PC-3 (cell line): ENCODE measurements around the gene EYS. TPM values are rescaled to one million over a fixed set of nuclear protein-coding genes. Genes with fewer than 3 reads are reported as not detected.

Experiments used
- ATAC-seq: fragments of 200-7000 bp; cut with Tn5 transposase; 2 replicates; pipeline ENCODE4 v1.9.1; 2020; ENCODE audit warnings: mild to moderate bottlenecking, moderate library complexity
- BruUV-seq: library from RNA; stranded (reverse); fragments of 400-500 nt; replicated peaks from 2 replicates; lab custom pipeline; 2021; lab: Mats Ljungman, UMichigan
- CTCF ChIA-PET: fragments of 300-600 bp; sonication (Branson Sonifier 250); formaldehyde crosslinking; loops from one replicate; lab custom pipeline; 2022; ENCODE audit warnings: antibody characterized with exemption; lab: Charles Lee
- POLR2A ChIA-PET: fragments of 300-600 bp; sonication (Branson Sonifier 250); formaldehyde crosslinking; loops from one replicate; lab custom pipeline; 2022; ENCODE audit warnings: antibody characterized with exemption; ENCODE audit not compliant: unreplicated experiment; lab: Charles Lee
- DNase-seq: peaks from one replicate; pipeline ENCODE4 v3.0.0-alpha.2; 2015
- H2AFZ ChIP-seq: fragments of 300-600 bp; sonication (generic); 2 replicates; pipeline ENCODE4 v1.6.0; 2016; ENCODE audit warnings: antibody characterized with exemption, low read length
- H3F3A ChIP-seq: fragments of 300-600 bp; sonication (generic); one replicate; pipeline ENCODE4 v1.6.0; 2017; ENCODE audit warnings: antibody characterized with exemption, low read length, control low read depth, mild to moderate bottlenecking; ENCODE audit not compliant: unreplicated experiment
- H3K27ac ChIP-seq: fragments of 300-600 bp; sonication (generic); 2 replicates; pipeline ENCODE4 v1.5.1; 2016; ENCODE audit warnings: mild to moderate bottlenecking, low read length
- H3K27me3 ChIP-seq: fragments of 300-600 bp; sonication (generic); 2 replicates; pipeline ENCODE4 v1.6.1; 2016; ENCODE audit warnings: low read length, mixed read lengths
- H3K36me3 ChIP-seq: fragments of 300-600 bp; sonication (generic); 2 replicates; pipeline ENCODE4 v1.6.1; 2016; ENCODE audit warnings: low read depth, mixed run types, low read length, mixed read lengths
- H3K4me1 ChIP-seq: fragments of 300-600 bp; sonication (generic); 2 replicates; pipeline ENCODE4 v1.5.1; 2016; ENCODE audit warnings: low read length; ENCODE audit not compliant: insufficient read depth
- H3K4me2 ChIP-seq: fragments of 300-600 bp; sonication (generic); 2 replicates; pipeline ENCODE4 v1.6.0; 2016; ENCODE audit warnings: low read length
- H3K4me3 ChIP-seq: fragments of 300-600 bp; sonication (generic); 2 replicates; pipeline ENCODE4 v1.5.1; 2016; ENCODE audit warnings: mild to moderate bottlenecking, low read length, mixed read lengths
- H3K79me2 ChIP-seq: fragments of 300-600 bp; sonication (generic); 2 replicates; pipeline ENCODE4 v1.6.1; 2017; ENCODE audit warnings: low read length, mixed read lengths
- H3K9ac ChIP-seq: fragments of 300-600 bp; sonication (generic); 2 replicates; pipeline ENCODE4 v1.6.0; 2016; ENCODE audit warnings: mild to moderate bottlenecking, low read length
- H3K9me2 ChIP-seq: fragments of 300-600 bp; sonication (generic); replicated peaks from 2 replicates; pipeline ENCODE4 v1.6.1; 2016; ENCODE audit warnings: mixed run types, low read length, mixed read lengths
- H3K9me3 ChIP-seq: fragments of 300-600 bp; sonication (generic); 2 replicates; pipeline ENCODE4 v1.6.1; 2016; ENCODE audit warnings: low read length, mixed read lengths
- H4K20me1 ChIP-seq: fragments of 300-600 bp; sonication (generic); 2 replicates; pipeline ENCODE4 v1.6.1; 2016; ENCODE audit warnings: low read length, mixed read lengths
- CTCF ChIP-seq: fragments of 300-600 bp; sonication (generic); conservative IDR thresholded peaks from 2 replicates; pipeline ENCODE4 v1.5.1; 2017; ENCODE audit warnings: antibody characterized with exemption, low read depth, mild to moderate bottlenecking, low read length
- EZH2 ChIP-seq: fragments of 300-600 bp; sonication (generic); IDR thresholded peaks from one replicate; pipeline ENCODE4 v1.6.1; 2017; ENCODE audit warnings: antibody characterized with exemption, mild to moderate bottlenecking, low read length; ENCODE audit not compliant: unreplicated experiment
- EZH2phosphoT487 ChIP-seq: fragments of 300-600 bp; sonication (generic); IDR thresholded peaks from 2 replicates; pipeline ENCODE4 v1.6.1; 2018; ENCODE audit warnings: mild to moderate bottlenecking, antibody characterized with exemption, low read length, borderline replicate concordance
- intact Hi-C: fragments of 100-400 bp; cut with micrococcal nuclease; formaldehyde crosslinking; loops from 2 replicates; pipeline ENCODE4 v1.9.0; 2023
- total RNA-seq: library from RNA; depleted of rRNA; stranded (reverse); fragments of >200 nt; gene quantifications from 2 replicates; pipeline ENCODE4 v1.2.3, GENCODE V29; 2014

EYS gene
- total RNA-seq, 1 experiment from 2014 or later: 0.07 TPM

GRCh38 chr6:65452333-65452732 is 254.7 kb downstream of the EYS start:
- Histone ChIP-seq H3K4me1 (no peaks in the 10 kb centered on the region), H3F3A (no peaks in the 10 kb centered on the region), H3K79me2 (no peaks in the 10 kb centered on the region), H3K9me3 (no peaks in the 10 kb centered on the region), H4K20me1 (no peaks in the 10 kb centered on the region), H3K27me3 (no peaks in the 10 kb centered on the region), H3K4me2 (no peak overlapping the region), H3K4me3 (no peak overlapping the region), H3K36me3 (no peaks in the 10 kb centered on the region), H3K27ac (no peak overlapping the region), H3K9ac (no peak overlapping the region), H3K9me2 (no peaks in the 10 kb centered on the region), H2AFZ (no peak overlapping the region)
- no peak for DNase-seq
- no TSS peak for BruUV-seq
- ChIA-PET POLR2A (no interaction called here), CTCF (no interaction called here)
- ATAC-seq: no peak
- intact Hi-C loops: no loop called here
- TF ChIP-seq CTCF: no peak
- TF ChIP-seq EZH2: no peak
- TF ChIP-seq EZH2phosphoT487: no peak

GRCh38 chr6:65450451-65450850 is 256.6 kb downstream of the EYS start:
- BruUV-seq: no TSS peak
- H2AFZ ChIP-seq: no peak overlapping the region
- H3K9me3 ChIP-seq: no peaks in the 10 kb centered on the region
- H3K27me3 ChIP-seq: no peaks in the 10 kb centered on the region
- no peak overlapping the region for H3K27ac ChIP-seq
- H3F3A ChIP-seq: no peaks in the 10 kb centered on the region
- H4K20me1 ChIP-seq: no peaks in the 10 kb centered on the region
- H3K4me2 ChIP-seq: no peak overlapping the region
- H3K79me2 ChIP-seq: no peaks in the 10 kb centered on the region
- no peak overlapping the region for H3K9ac ChIP-seq
- DNase-seq (no peak), ATAC-seq (no peak)
- H3K36me3 ChIP-seq: no peaks in the 10 kb centered on the region
- no peaks in the 10 kb centered on the region for H3K9me2 ChIP-seq
- intact Hi-C loops: no loop called here
- no peak overlapping the region for H3K4me3 ChIP-seq
- TF ChIP-seq EZH2phosphoT487 (no peak), CTCF (no peak), EZH2 (no peak)
- ChIA-PET POLR2A (no interaction called here), CTCF (no interaction called here)
- H3K4me1 ChIP-seq: no peaks in the 10 kb centered on the region

- TF ChIP-seq EZH2 (no peak), EZH2phosphoT487 (no peak), CTCF (no peak)
- BruUV-seq: no TSS peak
These were observed 257.1 kb downstream of the EYS start for GRCh38 chr6:65449926-65450325.

More at GRCh38 chr6:65449926-65450325, 257.1 kb downstream of the EYS start:
- H3K79me2 ChIP-seq: no peaks in the 10 kb centered on the region
- H3K9ac ChIP-seq: no peak overlapping the region
- H3F3A ChIP-seq: no peaks in the 10 kb centered on the region
- intact Hi-C loops: no loop called here
- H3K9me2 ChIP-seq: no peaks in the 10 kb centered on the region
- ChIA-PET POLR2A (no interaction called here), CTCF (no interaction called here)
- ATAC-seq: no peak
- H2AFZ ChIP-seq: no peak overlapping the region
- H3K4me3 ChIP-seq: no peak overlapping the region
- no peaks in the 10 kb centered on the region for H3K4me1 ChIP-seq
- H3K36me3 ChIP-seq: no peaks in the 10 kb centered on the region
- H3K27ac ChIP-seq: no peak overlapping the region
- DNase-seq: no peak
- no peaks in the 10 kb centered on the region for H4K20me1 ChIP-seq
- H3K9me3 ChIP-seq: no peaks in the 10 kb centered on the region
- H3K4me2 ChIP-seq: no peak overlapping the region
- H3K27me3 ChIP-seq: no peaks in the 10 kb centered on the region
